GM19238 (cell line): Measurements from ENCODE around the gene FSCN2.
"Not testable (repeated sequence)": the region's sequence is repeated elsewhere in the genome, so short reads cannot be mapped to it uniquely, and the experiment has no call there.

ENCODE experiments used
- DNase-seq: peaks from one replicate; pipeline ENCODE4 v3.0.0; 2011; ENCODE audit warnings: low spot score; ENCODE audit not compliant: insufficient read length

Gene FSCN2

DNA sequence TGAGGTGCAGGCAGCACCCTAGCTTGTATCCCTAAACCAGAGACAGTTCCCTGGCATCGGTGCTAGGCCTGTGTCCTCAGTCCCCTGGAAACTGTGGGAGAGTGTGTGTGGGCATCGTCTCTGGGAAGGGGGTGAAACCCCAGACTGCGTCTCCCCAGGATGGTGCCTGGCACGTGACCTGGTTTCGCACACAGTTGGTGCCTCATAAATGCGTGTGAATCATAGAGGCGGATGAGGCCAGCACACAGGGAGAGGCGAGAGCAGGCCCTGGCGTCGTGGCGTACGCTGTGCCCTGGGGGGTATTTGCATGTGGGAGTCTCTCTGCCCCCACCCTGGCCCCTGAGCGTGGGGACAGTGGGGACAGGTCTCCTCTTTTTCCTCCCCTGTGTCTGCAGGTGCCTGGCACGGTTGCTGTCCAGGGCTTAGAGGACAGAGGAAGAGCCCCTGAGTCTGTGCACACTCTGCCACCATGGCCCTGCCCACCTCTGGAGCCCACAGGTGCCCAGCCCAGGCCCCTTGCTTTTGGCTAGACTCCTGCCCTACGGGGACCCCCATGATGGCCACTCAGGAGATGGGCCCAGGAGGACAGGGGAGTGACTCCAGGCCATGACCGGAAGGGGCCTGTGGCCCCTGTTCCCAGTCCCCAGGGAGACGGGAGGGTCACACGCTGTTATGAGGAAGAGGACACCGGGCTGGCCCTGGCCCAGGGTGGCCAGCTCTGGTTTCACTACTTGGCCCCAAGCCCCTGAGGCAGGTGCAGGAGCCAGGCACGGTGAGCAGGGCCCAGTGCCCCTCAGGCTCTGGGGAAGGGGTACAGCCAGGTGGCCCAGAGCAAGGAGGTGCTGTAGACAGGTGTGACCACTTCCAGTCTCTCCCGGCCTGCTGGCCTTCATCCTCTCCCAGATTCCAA, 1.3 kb upstream of the FSCN2 start:
- no peak for DNase-seq

DNA sequence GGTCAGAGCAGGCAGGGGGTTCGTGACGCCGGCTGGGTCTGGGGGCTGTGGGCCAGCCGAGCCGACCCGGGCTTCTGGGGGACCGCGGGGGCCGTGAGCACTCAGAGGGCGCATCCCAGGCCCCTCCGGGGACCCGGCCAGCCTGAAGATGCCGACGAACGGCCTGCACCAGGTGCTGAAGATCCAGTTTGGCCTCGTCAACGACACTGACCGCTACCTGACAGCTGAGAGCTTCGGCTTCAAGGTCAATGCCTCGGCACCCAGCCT, 140 bp downstream of the FSCN2 start:
- no peak for DNase-seq

GRCh38 chr17:81528651-81529436, 667 bp downstream of the FSCN2 start:
- DNase-seq = no peak

- DNase-seq = no peak
These were observed 1.2 kb downstream of the FSCN2 start for GRCh38 chr17:81529437-81529803.

DNA sequence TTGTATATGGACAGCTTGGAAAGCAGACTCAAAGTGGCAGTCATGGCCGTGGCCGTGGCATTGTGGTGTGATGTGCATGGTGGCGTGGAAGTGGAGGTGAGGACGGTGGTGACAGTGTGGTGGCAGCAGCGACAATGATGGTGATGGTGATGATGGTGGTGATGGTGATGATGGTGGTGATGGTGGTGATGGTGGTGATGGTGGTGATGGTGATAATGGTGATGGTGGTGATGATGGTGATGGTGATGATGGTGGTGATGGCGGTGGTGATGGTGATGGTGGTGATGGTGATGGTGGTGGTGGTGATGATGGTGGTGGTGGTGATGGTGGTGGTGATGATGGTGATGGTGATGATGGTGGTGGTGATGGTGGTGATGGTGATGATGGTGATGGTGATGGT, 2.8 kb downstream of the FSCN2 start:
- DNase-seq = not testable (repeated sequence)

DNA sequence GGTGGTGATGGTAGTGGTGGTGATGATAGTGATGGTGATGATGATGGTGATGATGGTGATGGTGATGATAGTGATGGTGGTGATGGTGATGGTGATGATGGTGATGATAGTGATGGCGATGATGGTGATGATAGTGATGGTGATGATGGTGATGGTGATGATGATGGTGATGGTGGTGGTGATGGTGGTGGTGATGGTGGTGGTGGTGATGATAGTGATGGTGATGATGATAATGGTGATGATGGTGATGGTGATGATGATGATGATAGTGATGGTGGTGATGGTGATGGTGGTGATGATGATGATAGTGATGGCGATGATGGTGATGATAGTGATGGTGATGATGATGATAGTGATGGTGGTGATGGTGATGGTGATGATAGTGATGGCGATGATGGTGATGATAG, 3.8 kb downstream of the FSCN2 start:
- DNase-seq = not testable (repeated sequence)

GRCh38 chr17:81532490-81533287, 4.5 kb downstream of the FSCN2 start:
- DNase-seq = no peak

GRCh38 chr17:81533339-81534141, 5.4 kb downstream of the FSCN2 start:
- no peak for DNase-seq

- DNase-seq = no peak
These were observed 6.2 kb downstream of the FSCN2 start for GRCh38 chr17:81534157-81535006.

DNA sequence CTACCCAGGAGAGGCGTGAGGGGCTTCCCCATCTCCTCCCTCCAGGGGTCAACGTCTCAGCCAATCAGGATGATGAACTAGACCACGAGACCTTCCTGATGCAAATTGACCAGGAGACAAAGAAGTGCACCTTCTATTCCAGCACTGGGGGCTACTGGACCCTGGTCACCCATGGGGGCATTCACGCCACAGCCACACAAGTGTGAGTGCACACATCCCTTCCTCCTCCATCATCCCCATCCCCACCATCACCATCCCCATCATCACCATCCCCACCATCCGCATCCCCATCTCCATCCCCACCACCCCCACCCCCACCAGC, 6.8 kb downstream of the FSCN2 start:
- no peak for DNase-seq

- no peak for DNase-seq
These were observed 7.5 kb downstream of the FSCN2 start for GRCh38 chr17:81535480-81536298.

DNA sequence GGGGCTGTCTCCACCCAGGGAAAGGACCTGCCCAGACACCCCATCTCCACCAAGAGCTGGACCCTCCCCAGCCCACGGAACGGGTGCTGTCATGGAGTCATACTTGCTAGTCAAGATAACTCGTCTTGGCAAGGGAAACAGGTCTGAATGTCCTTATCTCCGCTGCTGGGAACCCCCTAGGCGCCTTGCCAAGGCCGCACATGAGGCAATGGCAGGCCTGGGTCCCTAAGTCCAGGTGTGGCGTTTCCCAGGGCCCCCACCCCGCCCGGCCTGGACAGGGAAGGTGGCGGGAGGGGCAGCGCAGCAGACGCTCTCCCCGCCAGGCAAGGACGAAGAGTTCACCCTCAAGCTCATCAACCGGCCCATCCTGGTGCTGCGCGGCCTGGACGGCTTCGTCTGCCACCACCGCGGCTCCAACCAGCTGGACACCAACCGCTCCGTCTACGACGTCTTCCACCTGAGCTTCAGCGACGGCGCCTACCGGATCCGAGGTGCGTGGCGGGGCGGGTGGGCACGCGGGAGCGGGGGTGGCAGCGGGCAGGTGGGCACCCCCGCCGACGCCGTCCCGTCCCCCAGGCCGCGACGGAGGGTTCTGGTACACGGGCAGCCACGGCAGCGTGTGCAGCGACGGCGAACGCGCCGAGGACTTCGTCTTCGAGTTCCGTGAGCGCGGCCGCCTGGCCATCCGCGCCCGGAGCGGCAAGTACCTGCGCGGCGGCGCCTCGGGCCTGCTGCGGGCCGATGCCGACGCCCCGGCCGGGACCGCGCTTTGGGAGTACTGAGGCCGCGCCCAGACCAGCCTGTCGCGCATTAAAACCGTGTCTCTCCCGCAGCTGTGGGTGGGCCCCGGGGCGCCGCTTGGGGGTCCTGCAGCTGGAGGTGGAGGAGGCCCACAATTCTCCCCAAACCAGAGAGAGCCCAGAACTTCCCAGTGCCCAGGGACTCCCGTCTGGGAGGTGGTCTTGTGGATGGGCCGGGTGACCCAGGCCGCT, 8.4 kb downstream of the FSCN2 start:
- DNase-seq = no peak

DNA sequence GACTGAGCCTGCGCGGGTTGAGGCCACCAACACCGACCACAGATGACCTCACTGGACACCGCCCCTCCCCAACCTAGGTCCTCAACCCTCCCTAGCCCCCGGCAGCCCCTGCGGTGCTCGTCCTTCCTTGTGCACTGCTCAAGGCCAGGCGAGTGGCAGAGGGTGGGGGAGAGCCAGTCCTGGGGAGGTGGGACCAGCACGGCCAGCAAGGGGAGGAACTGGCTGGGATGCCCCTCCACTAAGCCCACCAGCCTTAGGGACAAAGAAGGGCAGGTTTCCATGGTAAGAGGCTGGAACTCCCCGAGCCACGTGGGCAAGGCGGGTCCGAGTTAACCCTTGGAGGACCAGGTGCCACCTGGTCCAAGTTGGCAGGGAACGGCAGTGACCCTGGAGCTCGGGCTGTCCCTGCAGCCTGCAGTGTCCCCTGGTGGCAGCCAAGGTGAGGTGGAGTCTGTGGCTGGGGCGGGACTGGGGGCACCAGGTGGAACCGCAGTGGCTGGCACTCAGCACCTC, 9.2 kb downstream of the FSCN2 start:
- no peak for DNase-seq

GRCh38 chr17:81537856-81538555, 9.8 kb downstream of the FSCN2 start:
- DNase-seq = no peak

DNA sequence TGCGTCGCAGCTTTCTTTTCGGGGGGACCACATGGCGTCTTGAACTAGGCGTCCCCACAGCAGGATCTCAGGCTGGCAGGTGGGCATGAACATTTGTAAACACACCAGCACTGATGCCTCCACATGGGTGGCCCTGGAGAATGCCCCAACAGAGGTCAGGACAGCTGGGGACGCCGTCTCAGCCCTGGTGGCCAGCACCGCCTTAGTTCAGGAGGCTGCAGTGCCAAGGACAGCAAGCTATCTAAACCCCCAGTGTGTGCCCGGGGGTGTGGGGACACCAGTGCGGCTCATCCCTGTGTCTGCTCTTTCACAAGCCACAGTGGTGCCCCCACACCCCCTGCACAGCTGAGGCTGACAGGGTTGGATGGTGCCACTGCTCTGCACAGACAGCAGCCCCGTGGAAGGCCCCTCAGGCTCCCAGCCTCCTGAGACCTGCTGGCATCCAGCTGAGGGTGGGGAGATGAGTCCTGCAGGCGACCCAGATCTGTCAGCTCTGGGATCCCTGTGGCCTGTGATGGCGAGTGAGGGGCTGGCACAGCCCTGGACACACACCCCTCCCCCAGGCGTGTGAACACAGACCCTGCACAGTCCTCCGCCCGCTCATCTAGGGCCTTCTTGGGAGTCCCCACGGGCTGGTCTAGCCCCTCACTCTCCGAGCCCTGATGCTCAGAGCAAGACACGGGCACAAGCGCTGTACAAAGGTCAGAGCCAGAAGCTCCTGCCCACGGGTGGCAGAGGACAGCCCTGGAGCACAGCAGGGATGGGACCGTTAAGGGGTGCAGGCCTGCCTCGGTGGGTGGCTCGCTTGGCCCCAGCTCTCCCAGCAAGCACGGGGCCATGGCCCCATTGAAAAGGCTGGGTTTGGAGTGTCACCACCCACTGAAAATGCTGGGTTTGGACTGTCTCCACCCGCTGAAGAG, 10.7 kb downstream of the FSCN2 start:
- DNase-seq = no peak

DNA sequence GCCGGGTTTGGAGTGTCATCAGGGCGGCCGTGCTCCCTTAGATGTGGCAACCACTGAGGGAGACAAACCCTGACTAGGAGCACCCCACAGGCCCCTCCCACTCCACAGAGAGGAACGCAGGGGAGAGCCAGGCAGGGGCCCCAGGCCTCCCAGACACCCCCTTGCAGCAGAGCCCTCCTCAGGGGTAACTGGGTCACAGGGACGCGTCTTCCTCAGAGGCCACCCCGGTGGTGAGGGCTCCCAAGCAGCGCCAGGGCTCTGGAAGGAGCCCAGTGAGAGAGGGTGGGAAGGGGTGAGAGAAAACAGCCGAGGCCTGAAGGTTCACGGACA, 11.4 kb downstream of the FSCN2 start:
- no peak for DNase-seq
